ENCODE results near the gene NELFCD. TPM values are rescaled to one million over a fixed set of nuclear protein-coding genes. Genes with fewer than 3 reads are reported as not detected.

NELFCD gene
- total and polyA plus RNA-seq, 2 donors (not counting 1 experiment from before 2014, with no cell fraction given): 46.9 to 78.8 TPM

GRCh38 chr20:58950603-58951002 lies 30.5 kb upstream of the NELFCD start:
- no peaks in the 10 kb centered on the region for H3K4me1 ChIP-seq (ENCODE audit: control insufficient read depth, extremely low read depth, insufficient read depth, low read length)
- DNase-seq (ENCODE audit: low read depth in 2 of 2): no peak
- H3K27me3 ChIP-seq (ENCODE audit: control insufficient read depth, insufficient read depth, low read length): no peaks in the 10 kb centered on the region
- H3K4me2 ChIP-seq (ENCODE audit: extremely low read depth, insufficient read depth, low read length): no peak overlapping the region
- no peaks in the 10 kb centered on the region for H3K36me3 ChIP-seq (ENCODE audit: control insufficient read depth, insufficient read depth, low read length)
- H3K79me2 ChIP-seq (ENCODE audit: control insufficient read depth, insufficient read depth, low read length): no peaks in the 10 kb centered on the region
- H4K20me1 ChIP-seq (ENCODE audit: control insufficient read depth, extremely low read depth, insufficient read depth, low read length): no peaks in the 10 kb centered on the region
- H3K4me3 ChIP-seq (replicated peaks in 1 of 4; ENCODE audit: control extremely low read depth in 1 of 4, insufficient read depth in 1 of 4, low read depth in 3 of 4, low read length in 4 of 4): no peak overlapping the region
- TF ChIP-seq EZH2 (IDR thresholded peaks at IDR 0.05; ENCODE audit: low read length, missing control alignments) (no peak), CTCF (conservative IDR thresholded peaks at IDR 0.05 in 1 of 2, IDR thresholded peaks at IDR 0.05 in 1 of 2; ENCODE audit: low read depth in 1 of 2, low read length in 2 of 2) (no peak)
- H3K9me3 ChIP-seq (ENCODE audit: control insufficient read depth, insufficient read depth, low read depth, low read length): no peaks in the 10 kb centered on the region
- no peak overlapping the region for H3K27ac ChIP-seq (ENCODE audit: insufficient read depth, low read length)
- no peak overlapping the region for H2AFZ ChIP-seq (ENCODE audit: low read length)
- H3K9ac ChIP-seq (ENCODE audit: insufficient read depth, low read length): no peak overlapping the region

GRCh38 chr20:58953050-58953449 lies 28.0 kb upstream of the NELFCD start:
- no peaks in the 10 kb centered on the region for H3K79me2 ChIP-seq (ENCODE audit: control insufficient read depth, insufficient read depth, low read length)
- H3K27me3 ChIP-seq (ENCODE audit: control insufficient read depth, insufficient read depth, low read length): no peaks in the 10 kb centered on the region
- no peak for TF ChIP-seq EZH2 (IDR thresholded peaks at IDR 0.05; ENCODE audit: low read length, missing control alignments)
- TF ChIP-seq CTCF (conservative IDR thresholded peaks at IDR 0.05 in 1 of 2, IDR thresholded peaks at IDR 0.05 in 1 of 2; ENCODE audit: low read depth in 1 of 2, low read length in 2 of 2): no peak
- H4K20me1 ChIP-seq (ENCODE audit: control insufficient read depth, extremely low read depth, insufficient read depth, low read length): no peaks in the 10 kb centered on the region
- no peaks in the 10 kb centered on the region for H3K4me1 ChIP-seq (ENCODE audit: control insufficient read depth, extremely low read depth, insufficient read depth, low read length)
- no peak overlapping the region for H3K9ac ChIP-seq (ENCODE audit: insufficient read depth, low read length)
- H3K4me2 ChIP-seq (ENCODE audit: extremely low read depth, insufficient read depth, low read length): no peak overlapping the region
- H3K27ac ChIP-seq (ENCODE audit: insufficient read depth, low read length): no peak overlapping the region
- H3K36me3 ChIP-seq (ENCODE audit: control insufficient read depth, insufficient read depth, low read length): no peaks in the 10 kb centered on the region
- no peak overlapping the region for H3K4me3 ChIP-seq (replicated peaks in 1 of 4; ENCODE audit: control extremely low read depth in 1 of 4, insufficient read depth in 1 of 4, low read depth in 3 of 4, low read length in 4 of 4)
- H3K9me3 ChIP-seq (ENCODE audit: control insufficient read depth, insufficient read depth, low read depth, low read length): no peaks in the 10 kb centered on the region
- H2AFZ ChIP-seq (ENCODE audit: low read length): no peak overlapping the region
- no peak for DNase-seq (ENCODE audit: low read depth in 2 of 2)

- H3K9me3 ChIP-seq (ENCODE audit: control insufficient read depth, insufficient read depth, low read depth, low read length): no peaks in the 10 kb centered on the region
- no peaks in the 10 kb centered on the region for H3K27me3 ChIP-seq (ENCODE audit: control insufficient read depth, insufficient read depth, low read length)
- no peaks in the 10 kb centered on the region for H4K20me1 ChIP-seq (ENCODE audit: control insufficient read depth, extremely low read depth, insufficient read depth, low read length)
- TF ChIP-seq CTCF (conservative IDR thresholded peaks at IDR 0.05 in 1 of 2, IDR thresholded peaks at IDR 0.05 in 1 of 2; ENCODE audit: low read depth in 1 of 2, low read length in 2 of 2): no peak
- no peak for TF ChIP-seq EZH2 (IDR thresholded peaks at IDR 0.05; ENCODE audit: low read length, missing control alignments)
- no peak overlapping the region for H3K4me3 ChIP-seq (replicated peaks in 1 of 4; ENCODE audit: control extremely low read depth in 1 of 4, insufficient read depth in 1 of 4, low read depth in 3 of 4, low read length in 4 of 4)
- H3K27ac ChIP-seq (ENCODE audit: insufficient read depth, low read length): no peak overlapping the region
- no peaks in the 10 kb centered on the region for H3K79me2 ChIP-seq (ENCODE audit: control insufficient read depth, insufficient read depth, low read length)
- no peaks in the 10 kb centered on the region for H3K36me3 ChIP-seq (ENCODE audit: control insufficient read depth, insufficient read depth, low read length)
- H3K4me2 ChIP-seq (ENCODE audit: extremely low read depth, insufficient read depth, low read length): no peak overlapping the region
- H2AFZ ChIP-seq (ENCODE audit: low read length): no peak overlapping the region
- no peaks in the 10 kb centered on the region for H3K4me1 ChIP-seq (ENCODE audit: control insufficient read depth, extremely low read depth, insufficient read depth, low read length)
- DNase-seq (ENCODE audit: low read depth in 2 of 2): no peak
- H3K9ac ChIP-seq (ENCODE audit: insufficient read depth, low read length): no peak overlapping the region
Measured at GRCh38 chr20:58956078-58956477, 25.0 kb upstream of the NELFCD start.

Measured in fibroblast of lung (primary cell).